HG02588 (cell line): ENCODE results near the gene MEF2A.

ENCODE experiments used
- ATAC-seq: cut with Tn5 transposase; IDR thresholded peaks from one replicate; pipeline ENCODE4 v1.9.1; 2021; ENCODE audit warnings: mild to moderate bottlenecking, moderate library complexity; ENCODE audit not compliant: unreplicated experiment

Gene MEF2A

DNA sequence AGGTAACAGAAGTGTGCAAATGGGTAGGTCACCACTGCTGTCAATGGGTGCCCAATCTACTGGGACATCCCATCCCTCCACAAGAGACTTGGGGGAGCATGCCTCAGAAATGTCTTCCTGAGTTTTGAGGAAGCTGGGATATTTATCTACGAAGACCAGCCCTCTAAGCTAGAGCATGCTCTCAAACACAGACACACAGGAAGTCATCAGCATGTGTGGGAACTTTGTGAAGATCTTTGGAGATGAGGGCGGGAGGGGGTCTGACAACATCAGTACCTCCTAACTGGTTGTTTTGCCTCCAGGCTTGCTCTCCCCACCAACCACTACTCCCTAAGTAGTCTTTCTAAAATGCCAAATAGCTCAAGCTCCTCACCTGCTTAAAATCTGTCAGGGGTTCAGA lies 3.5 kb upstream of the MEF2A start:
- ATAC-seq: no peak

DNA sequence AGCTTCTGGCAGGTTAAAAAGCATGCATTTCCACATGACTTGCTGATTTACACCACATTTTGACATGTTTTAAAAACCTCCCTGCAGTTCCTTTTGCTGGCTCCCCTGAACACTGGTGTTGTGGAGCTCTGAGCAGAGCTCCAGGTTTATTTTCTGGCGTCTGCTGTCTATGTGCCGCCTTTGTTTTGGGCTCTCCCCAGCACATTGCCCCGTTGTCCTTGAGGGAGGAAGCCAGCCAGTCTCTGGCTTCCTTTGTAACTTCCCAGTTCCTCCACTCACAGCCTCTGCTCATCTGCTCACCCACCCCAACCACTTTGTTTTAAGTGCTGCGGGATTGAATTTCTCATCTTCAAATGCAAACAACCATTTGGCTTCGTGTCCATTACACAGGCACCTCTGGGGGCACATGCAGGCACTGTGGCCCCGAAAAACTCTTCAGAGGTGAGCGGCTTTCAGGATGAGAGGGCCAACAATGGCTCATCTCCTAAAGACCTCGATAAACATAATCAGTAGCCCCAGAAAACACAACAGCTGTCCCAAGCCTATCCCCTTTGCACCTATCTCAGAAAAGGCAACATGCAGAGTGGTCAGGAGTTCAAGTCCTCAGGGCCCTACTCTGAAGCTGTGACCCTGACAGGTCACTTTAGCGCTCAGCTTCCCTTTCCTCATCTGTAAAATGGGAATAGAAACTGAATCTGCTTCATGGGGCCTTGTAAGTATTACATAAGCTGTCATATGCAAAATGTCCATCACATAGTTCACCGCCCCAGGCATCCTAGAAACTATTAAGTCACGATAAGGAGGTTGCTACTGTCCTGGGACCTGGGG lies 1.3 kb upstream of the MEF2A start:
- peak; percentile 33 for ATAC-seq

DNA sequence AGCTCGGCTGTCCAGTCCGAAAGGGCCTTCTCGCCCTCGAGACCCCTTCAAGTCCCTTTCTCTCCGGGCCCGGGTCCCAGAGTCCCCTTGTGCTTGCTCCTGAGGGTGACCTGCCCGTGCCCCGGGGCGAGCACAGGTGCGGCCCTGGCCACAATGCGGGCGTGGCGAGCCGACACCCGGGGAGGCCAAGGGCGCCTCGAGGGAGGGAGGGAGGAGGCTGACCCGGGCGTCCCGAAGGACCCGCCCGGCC lies 810 bp upstream of the MEF2A start:
- ATAC-seq: no peak

DNA sequence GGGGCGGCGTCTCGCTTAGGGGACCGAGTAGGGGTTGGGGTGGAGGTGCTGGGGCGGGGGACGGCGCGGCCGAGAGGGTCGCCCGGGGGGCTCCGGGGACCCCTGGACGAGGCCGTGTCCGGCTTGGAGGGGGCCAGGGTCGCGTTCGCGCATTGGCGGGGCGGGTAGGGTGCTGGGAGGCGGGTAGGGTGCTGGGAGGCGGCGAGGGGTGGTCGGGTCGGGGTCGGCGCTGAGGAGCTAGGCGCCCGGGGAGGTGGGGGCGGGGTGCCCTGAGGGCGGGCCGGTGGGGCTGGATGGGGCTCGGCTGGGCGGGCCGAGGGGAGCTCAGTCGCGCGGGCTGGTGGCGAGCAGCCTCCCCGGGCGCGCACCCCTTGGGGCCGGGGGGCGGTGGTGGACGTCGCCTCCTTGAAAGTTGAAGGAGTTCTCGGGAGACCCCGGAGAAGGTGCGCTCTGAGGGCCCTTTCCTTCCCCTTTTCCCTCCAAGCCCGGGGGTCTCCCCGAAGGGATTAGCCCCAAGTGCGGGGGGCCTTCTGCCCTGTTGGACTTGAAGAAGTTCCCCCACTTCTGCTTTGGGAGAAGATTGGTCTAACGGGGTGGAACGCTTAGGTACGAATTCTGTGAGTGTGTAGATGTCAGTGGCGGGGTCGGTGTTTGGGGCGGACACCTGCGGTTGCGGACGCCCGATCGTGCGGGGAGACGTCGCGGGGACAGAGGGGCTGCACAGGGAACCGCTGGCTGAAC lies 543 bp downstream of the MEF2A start:
- ATAC-seq: no peak

DNA sequence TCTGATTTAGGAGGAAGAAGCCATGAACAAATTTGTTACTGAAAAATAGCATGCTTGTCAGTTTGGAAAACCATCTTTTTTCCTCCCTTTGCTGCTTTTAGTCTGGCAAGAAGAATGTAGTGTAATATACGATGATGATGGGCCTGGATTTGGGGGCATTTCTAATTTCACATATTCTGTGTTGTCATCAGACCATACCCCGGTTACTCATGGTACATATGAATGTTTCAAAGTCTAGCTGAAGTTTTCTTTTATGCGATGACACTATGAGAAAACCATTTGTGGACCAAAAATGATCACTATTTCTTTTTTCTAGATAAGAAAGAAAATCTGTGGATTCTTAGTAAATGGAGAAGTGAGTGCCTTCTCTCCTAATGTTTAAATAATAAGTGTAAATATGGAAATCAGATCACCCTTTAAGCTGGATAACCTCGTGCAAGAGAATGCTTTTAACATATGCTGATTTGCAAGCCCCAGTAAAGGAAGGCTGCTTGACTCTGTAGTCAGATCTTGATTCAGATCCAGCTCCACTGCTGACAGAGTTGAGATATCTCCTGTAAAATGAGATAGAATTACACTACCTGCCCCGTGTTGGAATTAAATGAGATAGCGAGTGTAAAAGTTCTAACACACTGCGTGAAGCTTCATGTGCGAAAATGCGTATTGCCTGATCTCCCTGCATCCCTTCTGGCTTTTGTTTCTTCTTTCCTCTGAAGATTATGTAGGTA lies 3.0 kb downstream of the MEF2A start:
- ATAC-seq: no peak

DNA sequence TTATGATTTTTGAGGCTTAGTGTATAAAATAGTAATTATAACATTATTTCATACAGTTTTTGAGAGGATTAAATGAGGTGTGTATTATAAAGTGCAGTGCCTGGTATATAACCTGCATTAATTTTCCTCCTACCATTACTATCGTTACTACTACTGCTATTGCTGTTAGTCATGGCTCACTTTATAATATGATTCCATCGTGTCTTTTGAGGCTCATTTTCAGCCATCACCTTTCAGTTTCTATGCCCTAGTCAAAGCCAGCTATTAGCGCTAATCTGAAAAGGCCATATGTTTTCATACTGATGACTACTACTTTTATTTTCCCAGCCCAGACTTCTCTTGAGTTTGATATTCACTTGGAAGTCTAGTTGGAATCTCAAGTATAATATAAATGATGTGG lies 5.5 kb downstream of the MEF2A start:
- no peak for ATAC-seq

DNA sequence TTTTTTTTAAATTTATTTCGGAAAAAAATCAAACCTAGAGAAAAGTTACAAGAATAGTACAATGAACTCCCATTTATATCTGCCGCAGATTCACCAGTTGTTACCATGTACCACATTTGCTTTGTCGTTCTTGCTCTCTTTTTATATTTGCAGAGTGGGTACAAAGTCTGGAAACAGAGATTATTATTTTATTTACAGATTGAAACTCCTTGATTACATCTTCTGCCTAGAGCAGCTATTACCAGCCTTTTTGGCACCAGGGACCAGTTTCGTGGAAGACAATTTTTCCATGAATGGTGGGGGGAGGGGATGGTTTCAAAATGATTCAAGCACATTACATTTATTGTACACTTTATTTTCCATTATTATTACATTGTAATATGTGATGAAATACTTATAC lies 8.3 kb downstream of the MEF2A start:
- no peak for ATAC-seq

DNA sequence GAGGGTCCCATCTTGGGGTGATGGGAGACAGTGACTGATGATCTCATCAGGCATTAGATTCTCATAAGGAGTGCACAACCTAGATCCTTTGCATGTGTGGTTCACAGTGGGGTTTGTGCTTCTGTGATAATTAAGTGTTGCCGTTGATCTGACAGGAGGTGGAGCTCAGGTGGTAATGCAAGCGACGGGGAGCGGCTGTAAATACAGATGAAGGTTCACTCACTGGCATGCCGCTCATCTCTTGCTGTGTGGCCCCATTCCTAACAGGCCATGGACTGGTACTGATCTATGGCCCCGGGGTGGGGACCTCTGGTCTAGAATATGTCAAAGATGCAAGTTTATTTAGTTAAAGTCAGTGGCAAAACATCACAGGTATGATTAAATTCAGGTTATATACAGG lies 8.7 kb downstream of the MEF2A start:
- no peak for ATAC-seq

DNA sequence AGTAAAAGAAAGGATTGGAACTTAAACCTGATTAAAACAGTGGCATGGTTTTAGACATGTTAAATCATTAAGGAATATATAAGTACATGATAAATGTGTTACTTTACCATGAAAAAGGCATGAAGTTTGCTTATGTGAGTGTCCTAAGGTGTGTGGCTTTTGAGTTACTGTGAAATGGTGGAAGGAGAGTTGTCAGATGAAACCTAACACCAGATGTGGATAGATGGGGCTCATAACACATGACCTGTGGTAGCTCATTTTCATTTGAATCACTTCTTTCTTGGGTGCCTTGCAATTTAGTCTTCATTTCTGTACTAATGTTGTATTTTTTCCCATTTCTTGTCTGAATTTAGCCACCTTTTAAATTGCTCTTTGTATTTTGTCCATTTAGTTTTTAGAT lies 13.0 kb downstream of the MEF2A start:
- ATAC-seq: no peak

DNA sequence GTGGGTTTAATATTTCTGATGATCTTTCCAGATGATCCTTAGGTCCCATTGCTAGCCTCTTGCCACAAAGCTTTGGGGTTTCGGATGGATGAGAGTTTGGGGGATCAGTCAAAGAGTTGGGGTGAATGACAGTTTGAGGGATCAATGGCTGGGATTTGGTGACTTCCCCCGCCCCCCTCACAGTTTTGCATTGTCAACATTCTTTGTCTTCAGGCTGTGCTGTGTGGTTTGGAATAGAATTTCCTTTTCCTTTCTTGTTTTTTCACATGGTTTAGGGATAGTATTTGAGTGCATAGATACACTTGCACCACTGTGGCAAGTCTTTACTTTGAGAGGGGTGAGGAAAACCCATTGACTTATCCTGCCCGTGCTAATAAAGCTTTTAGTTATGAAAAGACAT lies 14.3 kb downstream of the MEF2A start:
- no peak for ATAC-seq

DNA sequence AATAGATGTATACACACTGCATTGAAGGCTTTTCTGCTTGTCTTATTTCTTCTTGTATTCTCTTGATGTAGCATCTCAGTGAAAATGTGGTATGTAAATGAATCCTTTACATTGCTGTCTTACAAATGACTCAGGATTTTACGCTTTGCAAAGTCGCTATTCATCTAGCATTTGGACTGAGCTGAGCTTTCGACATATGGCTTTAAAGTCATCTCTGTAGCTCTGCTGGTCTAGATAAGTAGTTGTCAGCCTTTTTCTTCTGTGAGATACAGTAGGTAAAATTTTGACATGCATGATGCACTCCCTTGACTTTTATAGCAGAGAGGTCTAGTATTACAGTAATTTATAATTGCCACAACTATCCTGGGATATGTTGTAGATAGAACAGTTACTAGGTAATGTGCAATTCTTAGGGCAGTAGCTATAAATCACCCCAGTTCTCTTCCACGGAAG lies 16.8 kb downstream of the MEF2A start:
- no peak for ATAC-seq

DNA sequence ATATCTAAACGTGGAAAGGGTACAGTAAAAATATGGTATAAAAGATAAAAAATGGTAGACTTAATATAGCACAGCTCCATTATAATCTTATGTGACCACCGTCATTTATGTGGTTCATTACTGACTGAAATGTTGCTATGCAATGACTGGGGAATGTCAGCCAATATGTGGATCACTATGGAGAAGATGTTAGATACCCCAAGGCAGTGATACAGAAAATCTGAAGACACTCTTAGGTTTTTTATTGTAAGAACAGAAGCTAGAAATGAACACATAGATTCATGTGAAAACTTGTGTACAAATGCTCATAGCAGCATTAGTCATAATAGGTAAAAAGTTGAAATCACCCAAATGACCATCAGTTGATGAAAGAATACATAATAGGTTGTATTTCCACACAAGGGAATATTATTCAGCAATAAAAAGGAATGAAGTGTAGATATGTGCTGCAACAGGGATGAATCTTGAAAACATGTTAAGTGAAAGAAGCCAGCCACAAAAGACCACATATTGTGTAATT lies 18.4 kb downstream of the MEF2A start:
- no peak for ATAC-seq

DNA sequence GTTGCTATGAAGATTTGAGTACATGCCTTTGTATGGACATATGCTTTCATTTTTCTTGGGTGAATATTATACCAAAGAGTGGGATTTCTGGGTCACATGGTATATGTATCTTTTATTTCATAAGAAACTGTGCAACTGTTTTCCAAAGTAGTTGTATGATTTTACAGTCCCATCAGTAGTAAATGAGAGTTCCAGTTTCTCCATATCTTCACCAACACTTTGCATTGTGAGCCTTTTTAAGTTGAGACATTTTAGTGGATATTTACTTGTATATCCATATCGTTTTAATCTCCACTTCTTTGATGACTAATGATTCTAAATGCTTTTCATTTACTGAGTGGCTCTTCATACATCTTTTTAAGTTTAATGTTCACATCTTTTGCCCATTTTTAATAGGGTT lies 20.3 kb downstream of the MEF2A start:
- ATAC-seq: no peak

DNA sequence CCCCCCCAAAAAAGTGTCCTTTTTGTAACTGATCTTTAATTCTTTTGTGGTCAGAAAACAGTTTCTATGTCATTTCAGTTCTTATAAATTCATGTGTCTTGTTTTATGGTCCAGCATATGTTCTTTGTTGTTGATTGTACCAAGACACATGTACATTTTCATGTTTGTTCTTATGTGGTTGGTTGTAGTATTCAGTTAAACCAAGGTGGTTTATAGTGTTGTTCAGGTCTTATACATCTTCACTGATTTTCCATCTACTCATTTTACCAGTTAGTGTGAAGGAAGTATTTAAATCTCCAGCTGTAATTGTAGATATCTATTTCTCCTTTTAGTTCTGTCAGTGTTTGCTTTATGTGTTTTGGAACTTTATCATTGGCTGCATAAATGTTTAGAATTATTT lies 24.0 kb downstream of the MEF2A start:
- no peak for ATAC-seq

DNA sequence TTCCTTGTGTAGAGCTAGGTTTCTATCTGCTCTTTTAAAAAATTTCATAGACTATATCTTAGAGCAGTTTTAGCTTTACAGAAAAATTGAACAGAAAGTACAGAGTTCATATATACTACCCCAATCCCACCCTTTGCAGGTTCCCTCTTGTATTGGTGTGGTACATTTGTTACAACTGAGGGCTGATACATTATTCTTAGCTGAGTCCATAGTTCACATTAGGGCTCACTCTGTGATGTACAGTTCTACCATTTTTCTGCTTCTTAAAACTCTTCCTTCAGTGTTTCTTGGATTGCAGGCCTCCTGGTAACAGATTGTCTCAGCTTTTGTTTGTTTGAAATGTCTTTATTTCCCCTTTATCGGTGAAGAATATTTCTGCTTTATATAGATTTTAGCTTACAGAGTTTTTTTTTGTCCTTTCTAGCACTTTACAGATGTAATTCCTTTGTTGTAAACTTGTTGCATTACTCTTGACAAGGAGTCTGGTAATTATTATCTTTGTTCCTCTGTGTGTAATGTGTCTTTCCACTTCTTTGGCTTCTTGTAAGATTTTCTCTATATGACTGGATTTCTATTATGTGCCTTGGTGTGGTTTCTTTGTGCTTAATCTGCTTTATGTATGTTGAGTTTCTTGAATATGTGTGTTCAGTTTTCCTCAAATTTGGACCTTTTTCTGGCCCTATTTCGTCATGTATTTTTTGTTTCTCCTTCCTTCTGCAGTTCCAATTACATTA lies 25.3 kb downstream of the MEF2A start:
- ATAC-seq: peak; percentile 49

DNA sequence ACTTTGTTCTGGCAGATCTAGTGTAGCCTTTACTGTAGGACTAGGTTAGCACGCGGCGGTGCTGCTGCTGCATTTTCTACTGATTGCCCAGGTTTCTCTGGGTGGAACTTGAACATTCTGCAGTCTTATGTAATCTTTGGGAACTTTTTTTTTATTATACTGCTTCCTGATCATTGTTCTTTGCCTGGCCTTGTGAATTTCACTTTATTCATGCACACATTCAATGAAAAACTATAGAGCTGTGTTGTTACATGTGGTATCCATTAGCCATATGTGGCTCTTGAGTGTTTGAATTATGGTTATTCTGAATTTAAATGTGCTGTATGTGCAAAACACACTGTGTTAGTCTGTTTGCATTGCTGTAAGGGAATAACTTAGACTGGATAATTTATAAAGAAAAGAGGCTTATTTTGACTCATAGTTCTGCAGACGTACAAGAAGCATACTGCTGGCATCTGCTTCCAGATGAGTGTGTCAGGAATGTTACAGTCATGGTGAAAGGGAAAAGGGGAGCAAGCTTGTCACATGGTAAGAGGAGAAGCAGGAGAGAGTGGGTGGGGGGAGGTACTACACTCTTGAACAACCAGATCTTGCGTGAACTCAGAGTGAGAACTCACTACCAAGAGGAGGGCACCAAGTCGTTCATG lies 26.5 kb downstream of the MEF2A start:
- no peak for ATAC-seq

DNA sequence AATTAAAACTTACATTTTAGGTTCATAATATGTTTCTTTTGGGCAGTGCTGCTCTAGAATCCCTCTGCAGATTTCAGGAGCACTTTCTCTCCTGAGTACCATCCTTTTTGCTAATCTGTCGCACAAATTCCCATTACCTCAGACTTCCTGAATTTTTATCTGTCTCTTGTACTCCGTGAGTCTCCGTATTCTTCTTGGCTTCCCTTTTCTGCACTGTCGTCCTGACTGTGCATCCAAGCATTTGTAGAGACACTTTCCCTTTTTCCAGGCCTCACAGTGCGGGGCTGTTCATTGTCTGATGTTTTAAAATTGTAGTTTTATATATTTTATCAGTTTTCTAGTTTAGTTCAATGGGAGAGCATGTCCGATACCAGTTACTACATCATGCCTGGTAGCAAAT lies 27.3 kb downstream of the MEF2A start:
- no peak for ATAC-seq

DNA sequence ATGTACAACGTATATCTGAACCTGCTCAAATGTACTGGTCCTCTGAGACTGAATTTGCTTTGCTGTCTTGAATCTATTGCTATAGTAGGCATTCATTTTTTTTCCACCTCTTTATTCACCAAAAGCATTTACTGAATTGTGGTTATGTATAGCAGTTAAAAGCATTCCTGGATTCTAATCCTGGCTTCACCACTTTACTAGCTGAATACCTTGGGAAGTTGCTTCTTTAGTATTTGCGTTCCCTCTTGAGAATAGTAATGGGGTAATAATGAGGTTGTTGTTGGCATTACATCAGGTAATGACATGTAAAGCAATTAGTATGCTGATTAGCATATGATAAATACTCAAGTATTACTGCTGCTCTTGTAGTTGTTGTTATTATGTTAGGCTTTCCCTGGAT lies 29.1 kb downstream of the MEF2A start:
- no peak for ATAC-seq

DNA sequence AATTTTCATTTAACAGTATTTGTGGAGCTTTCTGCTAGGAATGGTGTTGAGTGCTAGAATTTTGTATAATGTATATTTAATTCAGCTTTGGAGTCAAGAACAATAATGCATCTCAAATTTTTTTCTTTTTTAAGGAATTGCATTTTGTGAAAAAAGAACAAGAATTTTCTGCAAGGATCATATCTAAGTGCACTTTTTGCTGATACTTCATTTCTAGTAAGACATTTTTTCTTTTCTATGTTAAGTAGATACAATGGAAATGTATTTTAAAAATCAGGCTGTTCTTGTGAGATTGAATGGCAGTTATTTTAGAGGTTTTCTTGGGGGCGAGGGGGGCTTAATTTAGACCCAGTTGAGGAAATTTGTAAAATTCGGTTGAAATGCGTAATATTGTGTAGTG lies 32.5 kb downstream of the MEF2A start:
- no peak for ATAC-seq

DNA sequence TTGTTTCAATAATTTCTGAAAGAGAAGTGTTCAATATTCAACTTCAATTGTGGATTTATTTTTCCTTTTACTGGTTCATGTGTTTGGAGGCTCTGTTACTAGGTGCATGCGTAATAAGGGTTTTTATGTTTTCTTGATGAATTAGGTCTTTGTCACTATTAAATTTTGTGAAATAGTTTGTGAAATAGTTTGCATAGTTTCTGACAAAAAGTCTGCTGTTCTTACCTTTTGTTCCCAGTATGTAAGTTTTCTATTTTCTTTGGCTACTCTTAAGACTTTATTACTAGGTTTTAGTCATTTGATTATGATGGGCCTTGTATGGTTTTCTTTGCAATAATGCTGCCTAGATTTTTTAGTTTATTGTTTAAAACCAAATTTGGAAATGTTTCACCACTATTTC lies 38.0 kb downstream of the MEF2A start:
- ATAC-seq: no peak

DNA sequence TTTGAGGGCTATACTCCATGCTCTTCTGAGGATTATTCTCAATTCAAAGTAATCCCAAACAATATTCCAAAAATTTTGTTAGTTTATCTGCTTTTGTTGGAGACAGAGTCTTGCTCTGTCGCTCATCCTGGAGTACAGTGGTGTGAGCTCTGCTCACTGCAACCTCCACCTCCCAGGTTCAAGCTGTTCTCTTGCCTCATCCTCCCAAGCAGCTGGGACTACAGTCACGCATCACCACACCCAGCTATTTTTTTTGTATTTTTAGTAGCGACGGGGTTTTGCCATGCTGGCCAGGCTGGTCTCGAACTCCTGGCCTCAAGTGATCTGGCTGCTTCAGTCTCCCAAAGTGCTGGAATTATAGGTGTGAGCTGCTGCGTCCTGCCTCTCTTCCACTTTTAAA lies 39.1 kb downstream of the MEF2A start:
- ATAC-seq: no peak
